Measurements from ENCODE around the gene CACHD1. TPM values are rescaled to one million over a fixed set of nuclear protein-coding genes. Genes with fewer than 3 reads are reported as not detected.

Gene CACHD1
- total and polyA plus RNA-seq, 2 donors from 2014 or later, result 3.9 to 8.2 TPM

GRCh38 chr1:64575881-64576676 lies 106.2 kb downstream of the CACHD1 start:
- no peak overlapping the region for H3K27ac ChIP-seq (ENCODE audit: low read depth in 2 of 2, low read length in 2 of 2)
- H3K9me3 ChIP-seq (ENCODE audit: control insufficient read depth in 2 of 3, insufficient read depth in 1 of 3, low read length in 3 of 3), result no peaks in the 10 kb centered on the region
- H3K9ac ChIP-seq (ENCODE audit: low read length in 3 of 3), result no peak overlapping the region
- TF ChIP-seq CTCF (IDR thresholded peaks at IDR 0.05; ENCODE audit: borderline replicate concordance, extremely low read depth, insufficient read depth), result no peak
- no peaks in the 10 kb centered on the region for H3K27me3 ChIP-seq (ENCODE audit: control insufficient read depth, insufficient read depth, low read length)
- FAIRE-seq (no peak), DNase-seq (no peak)
- no peaks in the 10 kb centered on the region for H3K36me3 ChIP-seq (ENCODE audit: control insufficient read depth in 2 of 3, insufficient read depth in 3 of 3, low read length in 3 of 3)
- H3K4me1 ChIP-seq (ENCODE audit: control insufficient read depth in 2 of 3, insufficient read depth in 2 of 3, low read depth in 1 of 3, low read length in 3 of 3), result no peaks in the 10 kb centered on the region
- intact Hi-C loops (cut with DNase I), result no loop called here
- H3K4me3 ChIP-seq (ENCODE audit: low read length in 3 of 3), result no peak overlapping the region

GRCh38 chr1:64578270-64578973 lies 108.5 kb downstream of the CACHD1 start:
- Histone ChIP-seq H3K27ac (ENCODE audit: low read depth in 2 of 2, low read length in 2 of 2) (no peak overlapping the region), H3K36me3 (ENCODE audit: control insufficient read depth in 2 of 3, insufficient read depth in 3 of 3, low read length in 3 of 3) (no peaks in the 10 kb centered on the region), H3K9ac (ENCODE audit: low read length in 3 of 3) (no peak overlapping the region), H3K4me1 (ENCODE audit: control insufficient read depth in 2 of 3, insufficient read depth in 2 of 3, low read depth in 1 of 3, low read length in 3 of 3) (no peaks in the 10 kb centered on the region), H3K4me3 (ENCODE audit: low read length in 3 of 3) (no peak overlapping the region), H3K27me3 (ENCODE audit: control insufficient read depth, insufficient read depth, low read length) (no peaks in the 10 kb centered on the region), H3K9me3 (ENCODE audit: control insufficient read depth in 2 of 3, insufficient read depth in 1 of 3, low read length in 3 of 3) (no peaks in the 10 kb centered on the region)
- no peak for FAIRE-seq
- TF ChIP-seq CTCF (IDR thresholded peaks at IDR 0.05; ENCODE audit: borderline replicate concordance, extremely low read depth, insufficient read depth), result no peak
- no peak for DNase-seq
- intact Hi-C loops (cut with DNase I), result no loop called here

GRCh38 chr1:64579767-64580166 lies 109.8 kb downstream of the CACHD1 start:
- Histone ChIP-seq H3K36me3 (ENCODE audit: control insufficient read depth in 2 of 3, insufficient read depth in 3 of 3, low read length in 3 of 3) (no peaks in the 10 kb centered on the region), H3K27ac (ENCODE audit: low read depth in 2 of 2, low read length in 2 of 2) (no peak overlapping the region), H3K9me3 (ENCODE audit: control insufficient read depth in 2 of 3, insufficient read depth in 1 of 3, low read length in 3 of 3) (no peaks in the 10 kb centered on the region), H3K27me3 (ENCODE audit: control insufficient read depth, insufficient read depth, low read length) (no peaks in the 10 kb centered on the region), H3K9ac (ENCODE audit: low read length in 3 of 3) (no peak overlapping the region), H3K4me3 (ENCODE audit: low read length in 3 of 3) (no peak overlapping the region), H3K4me1 (ENCODE audit: control insufficient read depth in 2 of 3, insufficient read depth in 2 of 3, low read depth in 1 of 3, low read length in 3 of 3) (no peaks in the 10 kb centered on the region)
- FAIRE-seq (no peak), DNase-seq (no peak)
- intact Hi-C loops (cut with DNase I), result no loop called here
- no peak for TF ChIP-seq CTCF (IDR thresholded peaks at IDR 0.05; ENCODE audit: borderline replicate concordance, extremely low read depth, insufficient read depth)
